H9 (cell line): ENCODE data around the gene KCNE1. TPM values are rescaled to one million over a fixed set of nuclear protein-coding genes. Genes with fewer than 3 reads are reported as not detected.
"Not testable (repeated sequence)": the region's sequence is repeated elsewhere in the genome, so short reads cannot be mapped to it uniquely, and the experiment has no call there.

Experiments used
- DNase-seq: peaks from one replicate; pipeline ENCODE4 v3.0.0-alpha.2; 2017
- H2AFZ ChIP-seq: one replicate; pipeline ENCODE4 v1.6.1; 2013; ENCODE audit warnings: mild to moderate bottlenecking, low read length, control low read depth, moderate library complexity
- H2AK5ac ChIP-seq: 2 replicates; pipeline ENCODE4 v1.6.1; 2013; ENCODE audit warnings: low read length, control low read depth, mixed read lengths; ENCODE audit not compliant: insufficient read length
- H2BK120ac ChIP-seq: one replicate; pipeline ENCODE4 v1.6.1; 2013; ENCODE audit warnings: low read depth, mild to moderate bottlenecking, low read length, control low read depth, inconsistent platforms; ENCODE audit not compliant: poor library complexity, severe bottlenecking
- H2BK12ac ChIP-seq: 2 replicates; pipeline ENCODE4 v1.6.1; 2013; ENCODE audit warnings: low read length, control low read depth, mixed read lengths, low read depth; ENCODE audit not compliant: insufficient read length
- H2BK15ac ChIP-seq: 2 replicates; pipeline ENCODE4 v1.6.1; 2013; ENCODE audit warnings: low read depth, low read length, control low read depth
- H2BK20ac ChIP-seq: one replicate; pipeline ENCODE4 v1.6.1; 2013; ENCODE audit warnings: low read depth, mild to moderate bottlenecking, low read length, control low read depth, inconsistent platforms; ENCODE audit not compliant: poor library complexity, severe bottlenecking
- H2BK5ac ChIP-seq: 2 replicates; pipeline ENCODE4 v1.6.1; 2013; ENCODE audit warnings: low read length, control low read depth, mixed read lengths; ENCODE audit not compliant: insufficient read length
- H3K14ac ChIP-seq: 2 replicates; pipeline ENCODE4 v1.6.1; 2013; ENCODE audit warnings: low read length, control low read depth; ENCODE audit not compliant: insufficient read depth
- H3K18ac ChIP-seq: 2 replicates; pipeline ENCODE4 v1.6.1; 2013; ENCODE audit warnings: low read depth, mild to moderate bottlenecking, mixed read lengths, low read length, control low read depth; ENCODE audit not compliant: insufficient read length
- H3K23ac ChIP-seq: 2 replicates; pipeline ENCODE4 v1.6.1; 2013; ENCODE audit warnings: low read length, control low read depth, mixed read lengths, low read depth; ENCODE audit not compliant: insufficient read length
- H3K23me2 ChIP-seq: 2 replicates; pipeline ENCODE4 v1.6.1; 2013; ENCODE audit warnings: low read depth, mild to moderate bottlenecking, mixed read lengths, low read length, control low read depth; ENCODE audit not compliant: insufficient read length, poor library complexity, severe bottlenecking
- H3K27ac ChIP-seq: 2 replicates; pipeline ENCODE4 v1.5.1; 2013; ENCODE audit warnings: low read length, control low read depth, mixed read lengths, low read depth; ENCODE audit not compliant: insufficient read length
- H3K27me3 ChIP-seq: 2 replicates; pipeline ENCODE4 v1.6.1; 2013; ENCODE audit warnings: low read length, control low read depth, inconsistent platforms; ENCODE audit not compliant: insufficient read depth
- H3K4ac ChIP-seq: 2 replicates; pipeline ENCODE4 v1.6.1; 2013; ENCODE audit warnings: low read depth, mild to moderate bottlenecking, control low read depth, inconsistent platforms, low read length, moderate library complexity
- H3K4me1 ChIP-seq: 2 replicates; pipeline ENCODE4 v1.6.1; 2013; ENCODE audit warnings: low read length, control low read depth, inconsistent platforms; ENCODE audit not compliant: insufficient read depth
- H3K4me2 ChIP-seq: 2 replicates; pipeline ENCODE4 v1.6.1; 2013; ENCODE audit warnings: low read length, control low read depth, mixed read lengths; ENCODE audit not compliant: insufficient read length, insufficient read depth
- H3K56ac ChIP-seq: 2 replicates; pipeline ENCODE4 v1.6.1; 2013; ENCODE audit warnings: low read depth, mild to moderate bottlenecking, mixed read lengths, low read length, control low read depth; ENCODE audit not compliant: insufficient read length
- H3K79me1 ChIP-seq: 2 replicates; pipeline ENCODE4 v1.6.1; 2013; ENCODE audit warnings: low read depth, mild to moderate bottlenecking, moderate library complexity, low read length, control low read depth, inconsistent platforms; ENCODE audit not compliant: insufficient read depth, poor library complexity, severe bottlenecking
- H3K79me2 ChIP-seq: 2 replicates; pipeline ENCODE4 v1.6.1; 2013; ENCODE audit warnings: low read length, control low read depth, inconsistent platforms; ENCODE audit not compliant: insufficient read depth
- H3K9ac ChIP-seq: 2 replicates; pipeline ENCODE4 v1.6.1; 2013; ENCODE audit warnings: low read length, control low read depth, mixed read lengths; ENCODE audit not compliant: insufficient read length; ENCODE audit errors: extremely low read depth
- H3K9me3 ChIP-seq: one replicate; pipeline ENCODE4 v1.6.1; 2013; ENCODE audit warnings: low read depth, low read length, inconsistent platforms; ENCODE audit not compliant: control insufficient read depth
- H3T11ph ChIP-seq: one replicate; pipeline ENCODE4 v1.6.1; 2013; ENCODE audit warnings: mild to moderate bottlenecking, low read length, control low read depth, inconsistent platforms
- H4K20me1 ChIP-seq: one replicate; pipeline ENCODE4 v1.6.1; 2013; ENCODE audit not compliant: control insufficient read depth, insufficient read length, insufficient read depth
- H4K5ac ChIP-seq: 2 replicates; pipeline ENCODE4 v1.6.1; 2013; ENCODE audit warnings: low read depth, mild to moderate bottlenecking, mixed read lengths, low read length, control low read depth; ENCODE audit not compliant: insufficient read length
- H4K8ac ChIP-seq: replicated peaks from 2 replicates; pipeline ENCODE4 v1.6.1; 2013; ENCODE audit warnings: low read length, control low read depth, mixed read lengths, low read depth; ENCODE audit not compliant: insufficient read length
- H4K91ac ChIP-seq: 2 replicates; pipeline ENCODE4 v1.6.1; 2013; ENCODE audit warnings: low read depth, mild to moderate bottlenecking, moderate library complexity, mixed read lengths, low read length, control low read depth; ENCODE audit not compliant: insufficient read length
- H3K27ac Mint-ChIP-seq, 3 experiments: 2 replicates in 2 of 3; 3 replicates in 1 of 3; pipeline ENCODE4 v1.8.0; 2020 to 2021; ENCODE audit warnings: mixed read lengths in 3 of 3, mild to moderate bottlenecking in 1 of 3, moderate library complexity in 1 of 3
- H3K27me3 Mint-ChIP-seq: 2 replicates; pipeline ENCODE4 v1.8.0; 2021; ENCODE audit warnings: low read depth, mild to moderate bottlenecking, moderate library complexity, mixed read lengths
- H3K36me3 Mint-ChIP-seq, 3 experiments: 2 replicates in 2 of 3; 3 replicates in 1 of 3; pipeline ENCODE4 v1.8.0; 2020 to 2021; ENCODE audit warnings: low read depth in 3 of 3, mixed read lengths in 3 of 3; ENCODE audit not compliant: insufficient read depth in 1 of 3
- H3K4me1 Mint-ChIP-seq, 2 experiments: 2 replicates each; pipeline ENCODE4 v1.8.0; 2020; ENCODE audit warnings: mixed read lengths in 2 of 2
- H3K4me3 Mint-ChIP-seq, 2 experiments: 2 replicates in 1 of 2; 3 replicates in 1 of 2; pipeline ENCODE4 v1.8.0; 2020 to 2021; ENCODE audit warnings: mild to moderate bottlenecking in 2 of 2, mixed read lengths in 2 of 2, moderate library complexity in 1 of 2
- H3K9me3 Mint-ChIP-seq, 2 experiments: 2 replicates in 1 of 2; 3 replicates in 1 of 2; pipeline ENCODE4 v1.8.0; 2020; ENCODE audit warnings: mild to moderate bottlenecking in 2 of 2, mixed read lengths in 2 of 2, moderate library complexity in 1 of 2
- WGBS: extraction: QIAGEN DNeasy Blood & Tissue Kit; methylation state at CpG from one replicate; pipeline ENCODE4 v1.1.7; 2013; ENCODE audit warnings: missing lambda C conversion rate, low lambda C conversion rate, mixed read lengths; ENCODE audit not compliant: insufficient read length; ENCODE audit errors: extremely low coverage; 5-methylcytosine and 5-hydroxymethylcytosine counted together
- total RNA-seq: library from RNA; stranded (reverse); gene quantifications from 2 replicates; pipeline ENCODE4 v1.2.1, GENCODE V29; 2021

KCNE1 gene
- total RNA-seq, 1 experiment from 2014 or later, result 0.28 TPM

DNA sequence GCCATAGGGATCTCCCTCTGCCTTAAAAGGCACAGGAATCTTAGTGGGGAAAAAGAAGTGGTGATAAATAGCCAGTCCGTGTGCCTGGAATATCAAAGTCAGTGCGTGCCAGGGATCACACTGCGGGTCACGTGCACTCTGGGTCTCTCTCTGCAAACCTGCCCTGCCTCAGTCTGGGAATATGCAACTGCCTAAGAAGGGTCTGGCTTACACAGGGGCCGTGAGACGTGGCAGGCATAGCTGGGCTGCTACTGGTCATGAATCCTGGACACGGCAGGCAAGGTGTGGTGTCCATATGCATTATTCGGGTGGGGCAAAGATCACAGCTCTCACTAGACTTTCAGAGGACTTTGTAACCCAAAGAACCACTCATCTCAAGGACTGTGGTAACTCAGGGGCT is 65.0 kb downstream of the KCNE1 start:
- not testable (repeated sequence) for H4K8ac ChIP-seq, H3K18ac ChIP-seq, H3K36me3 Mint-ChIP-seq, H2BK120ac ChIP-seq, H3K79me1 ChIP-seq, H3K4me2 ChIP-seq, H3K27me3 ChIP-seq, H3K4me3 Mint-ChIP-seq, H2AK5ac ChIP-seq, H3K4ac ChIP-seq, H3K27ac Mint-ChIP-seq, H3K4me1 ChIP-seq, H2BK20ac ChIP-seq, H4K91ac ChIP-seq, H3K27ac ChIP-seq, H3K9me3 ChIP-seq, H3K79me2 ChIP-seq, H3K9ac ChIP-seq, H3K9me3 Mint-ChIP-seq, H3K23me2 ChIP-seq, DNase-seq, H2BK12ac ChIP-seq, H2BK15ac ChIP-seq, H2BK5ac ChIP-seq, H2AFZ ChIP-seq, H4K5ac ChIP-seq, H3K27me3 Mint-ChIP-seq, H3T11ph ChIP-seq, H3K4me1 Mint-ChIP-seq, H3K56ac ChIP-seq, H3K23ac ChIP-seq, H4K20me1 ChIP-seq, H3K14ac ChIP-seq
- WGBS, result no CpG with 5 or more reads among the region's 8 CpGs

DNA sequence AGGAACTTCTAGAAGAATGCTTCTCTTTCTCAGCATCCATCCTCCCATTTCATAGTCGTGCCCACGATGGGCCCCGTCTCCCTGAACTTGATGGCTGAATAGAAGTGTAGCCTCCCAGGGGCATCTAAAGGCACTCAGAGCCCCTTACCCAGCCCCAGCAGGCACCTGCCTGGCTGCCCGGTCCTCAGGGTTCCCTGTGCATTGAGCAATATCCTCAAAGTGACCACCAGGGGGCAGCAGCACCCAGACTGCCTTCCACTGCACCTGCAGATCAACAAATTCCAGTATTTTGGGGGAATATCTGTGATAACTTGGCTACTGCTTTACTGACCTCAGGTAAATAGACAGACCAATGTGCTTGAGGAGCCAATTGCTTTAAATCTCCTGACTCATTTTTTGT is 68.5 kb downstream of the KCNE1 start:
- H2AFZ ChIP-seq, H3K23me2 ChIP-seq, H3K79me1 ChIP-seq, H3K27me3 Mint-ChIP-seq, H3K4me1 ChIP-seq, H2BK15ac ChIP-seq, H3K27me3 ChIP-seq, H3K9me3 Mint-ChIP-seq, H3K4ac ChIP-seq, DNase-seq, H3K27ac Mint-ChIP-seq, H3K4me3 Mint-ChIP-seq, H3K14ac ChIP-seq, H3K9ac ChIP-seq, H3K79me2 ChIP-seq, H4K20me1 ChIP-seq, H3K56ac ChIP-seq, H3T11ph ChIP-seq, H3K27ac ChIP-seq, H2BK20ac ChIP-seq, H4K91ac ChIP-seq, H3K4me1 Mint-ChIP-seq, H3K36me3 Mint-ChIP-seq, H3K9me3 ChIP-seq, H2BK12ac ChIP-seq, H2BK120ac ChIP-seq, H3K18ac ChIP-seq, H4K5ac ChIP-seq, H3K4me2 ChIP-seq, H3K23ac ChIP-seq, H2AK5ac ChIP-seq, H2BK5ac ChIP-seq, H4K8ac ChIP-seq: not testable (repeated sequence)
- no CpG with 5 or more reads among the region's 4 CpGs for WGBS
